AG09309 (cell line): ENCODE data around the gene SIAH3.

Source experiments
- DNase-seq: peaks from one replicate; pipeline ENCODE4 v3.0.0-alpha.2; 2010; ENCODE audit warnings: low read depth
- H3K4me3 ChIP-seq: 2 replicates; pipeline ENCODE4 v1.5.1; 2011; ENCODE audit warnings: mild to moderate bottlenecking, low read depth, low read length, moderate library complexity; ENCODE audit not compliant: control insufficient read depth
- TF ChIP-seq, protein P1 (sequence below): IDR thresholded peaks from 2 replicates; pipeline ENCODE4 v1.5.1; 2011; ENCODE audit warnings: mild to moderate bottlenecking, low read depth, low read length, inconsistent platforms; ENCODE audit not compliant: insufficient read depth, control insufficient read depth; ENCODE audit errors: missing control alignments

SIAH3 gene

GRCh38 chr13:45889590-45890243 is 38.2 kb upstream of the SIAH3 start:
- no peak overlapping the region for H3K4me3 ChIP-seq
- DNase-seq = no peak
- TF ChIP-seq, protein P1, sequence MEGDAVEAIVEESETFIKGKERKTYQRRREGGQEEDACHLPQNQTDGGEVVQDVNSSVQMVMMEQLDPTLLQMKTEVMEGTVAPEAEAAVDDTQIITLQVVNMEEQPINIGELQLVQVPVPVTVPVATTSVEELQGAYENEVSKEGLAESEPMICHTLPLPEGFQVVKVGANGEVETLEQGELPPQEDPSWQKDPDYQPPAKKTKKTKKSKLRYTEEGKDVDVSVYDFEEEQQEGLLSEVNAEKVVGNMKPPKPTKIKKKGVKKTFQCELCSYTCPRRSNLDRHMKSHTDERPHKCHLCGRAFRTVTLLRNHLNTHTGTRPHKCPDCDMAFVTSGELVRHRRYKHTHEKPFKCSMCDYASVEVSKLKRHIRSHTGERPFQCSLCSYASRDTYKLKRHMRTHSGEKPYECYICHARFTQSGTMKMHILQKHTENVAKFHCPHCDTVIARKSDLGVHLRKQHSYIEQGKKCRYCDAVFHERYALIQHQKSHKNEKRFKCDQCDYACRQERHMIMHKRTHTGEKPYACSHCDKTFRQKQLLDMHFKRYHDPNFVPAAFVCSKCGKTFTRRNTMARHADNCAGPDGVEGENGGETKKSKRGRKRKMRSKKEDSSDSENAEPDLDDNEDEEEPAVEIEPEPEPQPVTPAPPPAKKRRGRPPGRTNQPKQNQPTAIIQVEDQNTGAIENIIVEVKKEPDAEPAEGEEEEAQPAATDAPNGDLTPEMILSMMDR = no peak

DNA sequence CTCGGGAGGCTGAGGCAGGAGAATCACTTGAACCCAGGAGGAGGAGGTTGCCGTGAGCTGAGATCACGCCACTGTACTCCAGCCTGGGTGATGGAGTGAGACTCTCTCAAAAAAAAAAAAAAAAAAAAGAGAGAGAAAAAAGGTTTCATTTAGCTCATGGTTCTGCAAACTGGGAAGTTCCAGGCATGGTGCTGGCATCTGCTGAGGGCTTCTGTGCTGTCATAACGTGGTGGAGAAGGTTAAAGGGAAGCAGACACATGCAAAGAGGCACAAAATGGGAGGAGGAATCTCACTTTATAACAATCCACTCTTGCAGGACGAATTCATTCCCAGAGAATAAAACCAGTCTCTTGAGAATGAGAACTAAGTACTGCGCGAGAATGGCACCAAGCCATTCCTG is 34.9 kb upstream of the SIAH3 start:
- DNase-seq = no peak
- TF ChIP-seq, protein P1 = no peak
- H3K4me3 ChIP-seq = no peak overlapping the region

DNA sequence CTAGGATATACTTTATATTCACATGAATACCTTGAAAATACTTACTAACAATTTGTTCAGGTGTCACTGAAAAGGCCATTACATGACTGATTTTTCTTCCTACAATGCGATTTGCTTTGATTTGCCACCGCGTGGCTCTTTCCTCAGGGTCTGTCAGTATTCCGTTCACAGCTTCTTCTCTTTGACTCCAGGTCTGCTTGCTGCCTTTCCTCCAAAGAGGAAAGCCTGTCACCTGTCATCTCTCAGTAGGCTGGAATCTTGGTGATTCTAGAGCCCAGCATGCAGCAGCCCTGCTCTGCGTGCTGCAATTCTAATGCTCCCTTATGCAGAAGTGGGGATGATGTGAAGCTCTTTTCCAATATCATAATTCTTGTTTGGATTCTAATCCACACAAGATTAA is 33.6 kb upstream of the SIAH3 start:
- DNase-seq = no peak
- no peak overlapping the region for H3K4me3 ChIP-seq
- TF ChIP-seq, protein P1 = no peak

DNA sequence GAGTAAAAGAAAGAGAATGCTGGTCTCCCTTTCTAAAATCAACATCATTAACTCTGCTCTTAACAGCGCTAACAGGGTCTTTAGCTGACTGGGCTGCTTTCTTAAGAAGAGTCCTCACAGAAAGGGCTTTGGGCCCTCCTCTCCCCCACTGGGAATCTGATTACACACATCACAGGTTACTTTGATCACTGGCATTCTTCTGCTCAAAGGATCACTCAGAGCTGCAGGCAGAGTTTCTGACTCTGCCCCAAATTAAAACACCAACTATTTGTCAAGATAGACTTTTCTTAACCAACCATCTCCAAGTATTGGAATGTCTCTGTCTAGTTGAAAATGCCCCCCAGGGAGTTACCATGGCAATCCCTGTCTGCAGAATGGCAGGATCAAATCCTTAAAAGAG is 31.1 kb upstream of the SIAH3 start:
- DNase-seq = no peak
- TF ChIP-seq, protein P1 = no peak
- no peak overlapping the region for H3K4me3 ChIP-seq

- DNase-seq = no peak
- TF ChIP-seq, protein P1 = no peak
- H3K4me3 ChIP-seq = no peak overlapping the region
These were observed 29.8 kb upstream of the SIAH3 start for GRCh38 chr13:45881353-45881752.

GRCh38 chr13:45880242-45880641 is 28.7 kb upstream of the SIAH3 start:
- H3K4me3 ChIP-seq = no peak overlapping the region
- TF ChIP-seq, protein P1 = no peak
- no peak for DNase-seq

DNA sequence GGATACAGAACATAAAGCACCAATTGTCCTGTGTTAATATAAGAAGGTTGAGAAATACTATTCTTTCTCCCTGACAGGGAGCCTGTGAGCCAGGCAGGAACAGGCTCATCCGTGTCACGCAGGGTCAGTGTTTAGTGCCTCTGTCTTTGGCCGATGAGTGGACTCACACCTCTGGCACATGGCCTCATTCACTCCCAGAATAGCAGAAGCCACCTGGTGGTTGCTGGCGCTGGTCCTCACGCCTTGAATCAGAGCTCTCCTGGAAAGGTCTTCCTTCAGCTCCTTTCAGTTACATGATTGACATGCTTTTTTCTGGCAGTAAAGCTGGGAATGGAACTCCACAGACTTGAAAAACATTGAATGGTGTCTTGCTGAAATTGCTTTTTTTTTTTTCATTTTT is 28.1 kb upstream of the SIAH3 start:
- no peak for DNase-seq
- H3K4me3 ChIP-seq = no peak overlapping the region
- TF ChIP-seq, protein P1 = no peak
